ENCODE data around the gene KLHL36. TPM values are rescaled to one million over a fixed set of nuclear protein-coding genes. Genes with fewer than 3 reads are reported as not detected.

Gene KLHL36
- total RNA-seq (2022; extraction: Qiagen RNA extraction), result 18.4 to 26.1 TPM (median 23.2 TPM) in 5 replicates

GRCh38 chr16:84647828-84648594 is at the start of gene KLHL36:
Gene KLHL36, plus strand, starts transcription at chr16:84648511. Its CDS starts 2,357 bp downstream, at chr16:84650868.

GRCh38 chr16:84617791-84618580 is 30.3 kb upstream of the KLHL36 start, which contains the start of gene COTL1:
Gene COTL1, minus strand, starts transcription at chr16:84618078. Its CDS starts 164 bp downstream, at chr16:84617914.

GRCh38 chr16:84699712-84700445 is 51.6 kb downstream of the KLHL36 start, which contains the start of gene USP10:
Gene USP10, plus strand, starts transcription at chr16:84700000. Its CDS starts 91 bp downstream, at chr16:84700091.

Other genes starting within 250 kb of the KLHL36 start
- gene MEAK7, start 143.9 kb upstream of the KLHL36 start, total RNA-seq (2022; extraction: Qiagen RNA extraction), result 45.4 to 56.3 TPM (median 52.1 TPM) in 5 replicates
- 419 to 556 TPM (median 503 TPM) in 5 replicates for gene COTL1, start 30.4 kb upstream of the KLHL36 start, total RNA-seq (2022; extraction: Qiagen RNA extraction)
- 67.9 to 83.2 TPM (median 76.0 TPM) in 5 replicates for gene USP10, start 51.5 kb downstream of the KLHL36 start, total RNA-seq (2022; extraction: Qiagen RNA extraction)
- 2.8 to 3.5 TPM (median 3.0 TPM) in 5 replicates for gene CRISPLD2, start 171.5 kb downstream of the KLHL36 start, total RNA-seq (2022; extraction: Qiagen RNA extraction)